Measurements from ENCODE around the gene RTN4R. TPM values are rescaled to one million over a fixed set of nuclear protein-coding genes. Genes with fewer than 3 reads are reported as not detected.

RTN4R gene
- total and polyA plus RNA-seq, 2 experiments from 2014 or later, result 5.2 to 5.3 TPM

GRCh38 chr22:20228939-20229272 is 39.2 kb downstream of the RTN4R start:
- Histone ChIP-seq H3K4me3 (no peak overlapping the region), H3K27me3 (no peaks in the 10 kb centered on the region), H3K4me1 (ENCODE audit: low read depth) (peaks cover 5% of the 10 kb centered on the region), H3K27ac (no peak overlapping the region), H3K9me3 (ENCODE audit: low read depth) (no peaks in the 10 kb centered on the region), H3K36me3 (no peaks in the 10 kb centered on the region)
- DNase-seq (ENCODE audit: low read depth in 1 of 2, low spot score in 1 of 2), result no peak
- TF ChIP-seq CTCF (IDR thresholded peaks at IDR 0.05; ENCODE audit: low read depth, low read length), result no peak

DNA sequence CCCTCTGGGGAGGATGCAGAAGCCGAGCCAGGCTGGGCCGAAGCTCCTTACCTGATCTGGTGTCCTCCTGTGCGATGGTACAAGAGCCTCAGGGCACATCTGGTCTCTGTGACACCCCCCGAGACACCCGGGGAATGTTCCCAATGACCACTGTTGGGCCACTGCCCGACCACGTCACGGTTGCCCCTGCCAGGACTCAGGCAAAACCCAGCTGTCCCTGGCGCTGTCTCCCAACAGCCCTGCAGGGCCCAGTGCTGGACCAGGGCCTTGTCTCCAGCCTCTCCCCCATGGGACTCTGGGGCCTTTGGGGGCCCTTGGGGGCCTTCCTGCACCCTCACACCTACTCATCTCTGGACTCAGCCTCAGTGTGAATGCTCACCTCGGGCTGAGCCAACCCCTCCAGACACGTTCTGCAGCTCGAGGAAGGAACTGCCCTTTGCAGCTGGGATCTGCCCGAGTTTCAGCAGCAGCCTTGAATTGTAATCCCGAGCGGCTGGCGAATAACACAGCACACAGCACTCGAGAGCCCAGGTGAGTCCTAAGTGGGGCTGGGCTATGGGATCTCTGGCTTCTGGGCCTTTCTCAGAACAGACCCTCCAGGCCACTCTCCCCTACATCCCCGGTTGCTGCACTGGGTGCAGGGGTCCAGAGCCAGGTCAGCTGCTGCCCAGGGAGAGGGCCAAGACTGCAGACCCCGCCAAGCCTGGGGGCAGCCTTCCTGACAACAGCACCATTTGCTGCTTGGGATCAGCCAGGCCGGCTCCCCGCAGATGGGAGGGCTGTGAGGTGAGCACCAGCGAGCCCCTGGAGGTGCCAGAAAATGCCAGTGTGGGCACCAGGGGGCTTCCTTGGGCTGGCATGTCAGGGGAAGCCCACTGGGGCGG is 39.8 kb downstream of the RTN4R start:
- Histone ChIP-seq H3K27me3 (no peaks in the 10 kb centered on the region), H3K27ac (no peak overlapping the region), H3K4me1 (ENCODE audit: low read depth) (peaks cover 5% of the 10 kb centered on the region), H3K9me3 (ENCODE audit: low read depth) (no peaks in the 10 kb centered on the region), H3K36me3 (no peaks in the 10 kb centered on the region), H3K4me3 (no peak overlapping the region)
- TF ChIP-seq CTCF (IDR thresholded peaks at IDR 0.05; ENCODE audit: low read depth, low read length), result no peak
- no peak for DNase-seq (ENCODE audit: low read depth in 1 of 2, low spot score in 1 of 2)

DNA sequence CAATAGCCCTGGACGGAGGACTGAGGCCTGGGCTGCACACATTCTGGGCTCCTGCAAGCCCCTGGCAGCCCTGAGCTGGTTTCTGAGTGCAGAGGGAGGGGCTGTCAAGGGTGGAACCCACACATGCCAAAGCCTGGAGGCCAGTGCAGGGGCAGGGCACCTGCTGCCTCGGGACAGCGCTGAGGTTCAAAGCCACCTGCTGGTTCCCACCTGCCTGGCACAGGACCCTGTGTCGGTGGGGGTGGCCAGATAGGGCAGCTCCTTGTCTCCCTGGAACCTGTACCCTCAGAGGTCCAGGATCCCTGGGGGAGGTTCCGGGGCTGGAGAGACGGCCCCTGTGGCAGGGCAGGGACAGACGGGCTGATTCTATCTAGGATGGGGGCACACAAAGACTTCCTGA is 40.8 kb downstream of the RTN4R start:
- Histone ChIP-seq H3K27me3 (no peaks in the 10 kb centered on the region), H3K9me3 (ENCODE audit: low read depth) (no peaks in the 10 kb centered on the region), H3K4me3 (no peak overlapping the region), H3K36me3 (no peaks in the 10 kb centered on the region), H3K4me1 (ENCODE audit: low read depth) (peaks cover 5% of the 10 kb centered on the region), H3K27ac (no peak overlapping the region)
- no peak for TF ChIP-seq CTCF (IDR thresholded peaks at IDR 0.05; ENCODE audit: low read depth, low read length)
- DNase-seq (ENCODE audit: low read depth in 1 of 2, low spot score in 1 of 2), result no peak

DNA sequence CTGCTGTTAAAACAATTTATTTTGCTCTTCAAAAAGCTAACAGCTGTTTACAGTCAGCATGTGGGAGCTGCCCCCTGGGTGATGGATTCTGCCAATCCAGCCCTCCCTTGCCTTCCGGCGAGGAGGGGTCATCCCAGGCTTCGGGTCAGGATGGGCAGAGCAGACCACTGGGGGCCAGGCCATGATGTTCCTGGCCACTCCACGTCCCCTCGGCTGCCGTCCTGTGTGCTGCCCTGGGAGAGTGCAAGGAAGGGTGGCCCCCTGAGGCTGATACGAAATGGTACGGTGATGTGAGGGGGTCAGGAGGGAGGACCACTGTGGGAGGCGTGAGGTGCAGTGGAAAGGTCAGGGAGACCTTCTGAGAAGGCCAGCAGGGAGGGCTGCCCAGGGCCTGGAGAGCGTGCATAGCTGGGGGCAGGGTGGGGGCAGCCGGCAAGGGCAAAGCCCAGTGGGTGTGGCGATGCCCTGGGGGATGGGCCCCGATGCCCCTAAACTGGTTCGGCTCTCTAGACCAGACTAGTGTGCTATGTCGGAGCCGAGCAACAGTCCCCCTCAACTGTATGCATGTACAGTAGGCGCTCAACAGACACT is 41.3 kb downstream of the RTN4R start:
- no peak for TF ChIP-seq CTCF (IDR thresholded peaks at IDR 0.05; ENCODE audit: low read depth, low read length)
- Histone ChIP-seq H3K9me3 (ENCODE audit: low read depth) (no peaks in the 10 kb centered on the region), H3K27me3 (no peaks in the 10 kb centered on the region), H3K4me1 (ENCODE audit: low read depth) (peaks cover 5% of the 10 kb centered on the region), H3K36me3 (no peaks in the 10 kb centered on the region), H3K27ac (no peak overlapping the region), H3K4me3 (no peak overlapping the region)
- no peak for DNase-seq (ENCODE audit: low read depth in 1 of 2, low spot score in 1 of 2)

DNA sequence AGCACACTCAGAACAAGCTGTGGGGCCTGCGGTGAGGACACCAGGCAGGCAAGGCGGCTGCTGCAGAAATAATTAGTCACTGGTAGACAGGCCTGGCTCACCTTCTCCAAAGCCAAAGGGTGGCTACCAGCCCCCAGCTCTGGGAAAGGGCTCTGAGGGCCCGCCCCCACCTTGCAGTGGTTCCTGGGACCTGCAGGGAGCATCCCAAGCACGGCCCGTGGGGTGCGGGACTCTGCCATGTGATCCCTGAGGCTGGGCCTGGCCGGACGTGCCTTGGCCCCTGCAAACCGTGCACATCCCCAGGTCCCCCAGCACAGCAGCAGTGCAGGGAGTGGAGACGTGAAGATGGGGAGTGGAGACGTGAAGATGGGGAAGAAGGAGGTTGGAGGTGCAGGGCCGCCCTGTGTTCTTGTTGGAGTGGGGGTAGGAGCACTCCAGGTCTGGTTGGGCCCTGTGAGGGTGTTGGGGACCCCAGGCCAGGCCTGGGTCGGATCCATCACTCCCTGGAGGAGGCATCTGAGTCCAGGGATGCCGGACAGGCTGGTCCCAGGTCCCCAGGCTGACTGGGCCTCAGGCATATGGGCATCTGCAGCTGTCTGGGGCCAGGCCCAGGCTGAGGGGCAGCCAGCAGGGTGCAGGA is 41.9 kb downstream of the RTN4R start:
- no peak for DNase-seq (ENCODE audit: low read depth in 1 of 2, low spot score in 1 of 2)
- no peak for TF ChIP-seq CTCF (IDR thresholded peaks at IDR 0.05; ENCODE audit: low read depth, low read length)
- H3K4me1 ChIP-seq (ENCODE audit: low read depth), result peaks cover 5% of the 10 kb centered on the region
- H3K27ac ChIP-seq, result no peak overlapping the region
- no peaks in the 10 kb centered on the region for H3K36me3 ChIP-seq
- no peaks in the 10 kb centered on the region for H3K9me3 ChIP-seq (ENCODE audit: low read depth)
- no peak overlapping the region for H3K4me3 ChIP-seq
- H3K27me3 ChIP-seq, result no peaks in the 10 kb centered on the region
